Subcutaneous abdominal adipose tissue (tissue), 5 donors: Measurements from ENCODE around the gene ATG9A.

ENCODE experiments used
- H3K27ac ChIP-seq: one replicate; pipeline ENCODE4 v1.7.0; 2013; ENCODE audit warnings: low read depth, mild to moderate bottlenecking, inconsistent platforms, low read length, moderate library complexity
- H3K27me3 ChIP-seq, 5 donors: one replicate each; pipeline ENCODE4 v1.7.0; 2013; ENCODE audit warnings: low read length in 5 of 5, inconsistent platforms in 1 of 5; ENCODE audit not compliant: control insufficient read depth in 5 of 5, insufficient read depth in 4 of 5
- H3K36me3 ChIP-seq, 5 donors: one replicate each; pipeline ENCODE4 v1.7.0; 2013; ENCODE audit warnings: low read length in 5 of 5; ENCODE audit not compliant: control insufficient read depth in 5 of 5, insufficient read depth in 5 of 5
- H3K4me1 ChIP-seq, 5 donors: one replicate each; pipeline ENCODE4 v1.7.0; 2013; ENCODE audit warnings: low read length in 5 of 5, mild to moderate bottlenecking in 3 of 5, moderate library complexity in 1 of 5; ENCODE audit not compliant: control insufficient read depth in 5 of 5, insufficient read depth in 5 of 5
- H3K4me3 ChIP-seq, 5 donors: one replicate each; pipeline ENCODE4 v1.7.0; 2013; ENCODE audit warnings: low read length in 5 of 5, low read depth in 1 of 5
- H3K9ac ChIP-seq, 5 donors: one replicate each; pipeline ENCODE4 v1.7.0; 2013; ENCODE audit warnings: low read length in 5 of 5, mild to moderate bottlenecking in 4 of 5, moderate library complexity in 3 of 5
- H3K9me3 ChIP-seq, 5 donors: one replicate each; pipeline ENCODE4 v1.7.0; 2013; ENCODE audit warnings: low read length in 5 of 5; ENCODE audit not compliant: control insufficient read depth in 5 of 5
- donor health status: healthy.
- donor health status: healthy.
- donor health status: healthy.
- donor health status: healthy.
- donor health status: healthy.

ATG9A gene

GRCh38 chr2:219215871-219216534 is 13.4 kb downstream of the ATG9A start:
- H3K27me3 ChIP-seq: no peaks in the 10 kb centered on the region
- H3K36me3 ChIP-seq: peaks cover 0 to 57% (median 49%) of the 10 kb centered on the region in 5 donors
- H3K4me1 ChIP-seq: peaks cover 2 to 38% (median 37%) of the 10 kb centered on the region in 5 donors
- no peaks in the 10 kb centered on the region for H3K9me3 ChIP-seq
- H3K4me3 ChIP-seq: no peak overlapping the region
- H3K27ac ChIP-seq: no peak overlapping the region
- no peak overlapping the region for H3K9ac ChIP-seq

GRCh38 chr2:219214786-219215185 is 14.7 kb downstream of the ATG9A start:
- no peaks in the 10 kb centered on the region for H3K9me3 ChIP-seq
- H3K4me3 ChIP-seq: no peak overlapping the region
- peaks cover 0 to 57% (median 48%) of the 10 kb centered on the region in 5 donors for H3K36me3 ChIP-seq
- peaks cover 2 to 37% (median 34%) of the 10 kb centered on the region in 5 donors for H3K4me1 ChIP-seq
- no peaks in the 10 kb centered on the region for H3K27me3 ChIP-seq
- no peak overlapping the region for H3K9ac ChIP-seq
- no peak overlapping the region for H3K27ac ChIP-seq

GRCh38 chr2:219214141-219214540 is 15.3 kb downstream of the ATG9A start:
- Histone ChIP-seq H3K4me1 (peaks cover 0 to 32% (median 28%) of the 10 kb centered on the region in 5 donors), H3K27me3 (no peaks in the 10 kb centered on the region), H3K4me3 (no peak overlapping the region), H3K9ac (no peak overlapping the region), H3K36me3 (peaks cover 0 to 61% (median 53%) of the 10 kb centered on the region in 5 donors), H3K27ac (no peak overlapping the region), H3K9me3 (no peaks in the 10 kb centered on the region)

- Histone ChIP-seq H3K4me1 (peaks cover 0 to 27% (median 23%) of the 10 kb centered on the region in 5 donors), H3K27ac (no peak overlapping the region), H3K27me3 (no peaks in the 10 kb centered on the region), H3K9me3 (no peaks in the 10 kb centered on the region), H3K36me3 (peaks cover 0 to 67% (median 59%) of the 10 kb centered on the region in 5 donors), H3K9ac (no peak overlapping the region), H3K4me3 (no peak overlapping the region)
Observed at GRCh38 chr2:219213486-219214071, 15.9 kb downstream of the ATG9A start.

GRCh38 chr2:219213026-219213415 is 16.4 kb downstream of the ATG9A start:
- no peak overlapping the region for H3K27ac ChIP-seq
- H3K36me3 ChIP-seq: peaks cover 0 to 72% (median 64%) of the 10 kb centered on the region in 5 donors
- H3K27me3 ChIP-seq: no peaks in the 10 kb centered on the region
- H3K4me3 ChIP-seq: no peak overlapping the region
- no peak overlapping the region for H3K9ac ChIP-seq
- H3K4me1 ChIP-seq: peaks cover 0 to 24% (median 22%) of the 10 kb centered on the region in 5 donors
- no peaks in the 10 kb centered on the region for H3K9me3 ChIP-seq

- no peak overlapping the region for H3K4me3 ChIP-seq
- H3K27ac ChIP-seq: no peak overlapping the region
- no peaks in the 10 kb centered on the region for H3K27me3 ChIP-seq
- peaks cover 0 to 72% (median 61%) of the 10 kb centered on the region in 5 donors for H3K36me3 ChIP-seq
- peaks cover 9 to 21% (median 20%) of the 10 kb centered on the region in 5 donors for H3K4me1 ChIP-seq
- H3K9me3 ChIP-seq: no peaks in the 10 kb centered on the region
- no peak overlapping the region for H3K9ac ChIP-seq
Observed at GRCh38 chr2:219210886-219211362, 18.5 kb downstream of the ATG9A start.

- H3K9ac ChIP-seq: no peak overlapping the region
- H3K36me3 ChIP-seq: peaks cover 0 to 66% (median 60%) of the 10 kb centered on the region in 5 donors
- peaks cover 9 to 23% (median 22%) of the 10 kb centered on the region in 5 donors for H3K4me1 ChIP-seq
- no peaks in the 10 kb centered on the region for H3K27me3 ChIP-seq
- H3K27ac ChIP-seq: no peak overlapping the region
- no peak overlapping the region for H3K4me3 ChIP-seq
- no peaks in the 10 kb centered on the region for H3K9me3 ChIP-seq
Observed at GRCh38 chr2:219210196-219210885, 19.1 kb downstream of the ATG9A start.

GRCh38 chr2:219209236-219210195 is 19.9 kb downstream of the ATG9A start:
- Histone ChIP-seq H3K4me1 (peaks cover 9 to 23% (median 22%) of the 10 kb centered on the region in 5 donors), H3K27ac (no peak overlapping the region), H3K9ac (peak overlapping the region in 1 of 5 donors; percentile 19), H3K9me3 (no peaks in the 10 kb centered on the region), H3K27me3 (no peaks in the 10 kb centered on the region), H3K36me3 (peaks cover 0 to 58% (median 54%) of the 10 kb centered on the region in 5 donors), H3K4me3 (no peak overlapping the region)
